GM06990 (cell line): ENCODE data around the gene PHLDB2.
A peak's percentile ranks its signal among the peaks of the same experiment; 100 is the strongest.

Experiments
- DNase-seq: peaks from one replicate; pipeline ENCODE4 v3.0.0-alpha.2; 2011; ENCODE audit not compliant: insufficient read length; ENCODE audit errors: extremely low read depth
- H3K27me3 ChIP-seq: replicated peaks from 2 replicates; pipeline ENCODE4 v1.6.0; 2011; ENCODE audit warnings: low read length; ENCODE audit not compliant: control insufficient read depth, insufficient read depth
- H3K36me3 ChIP-seq: 2 replicates; pipeline ENCODE4 v1.5.1; 2011; ENCODE audit warnings: low read length; ENCODE audit not compliant: control insufficient read depth, insufficient read depth
- H3K4me3 ChIP-seq: replicated peaks from 2 replicates; pipeline ENCODE4 v1.5.1; 2011; ENCODE audit warnings: low read depth, mild to moderate bottlenecking, control low read depth, low read length
- CTCF ChIP-seq: IDR thresholded peaks from 2 replicates; pipeline ENCODE4 v1.5.1; 2011; ENCODE audit warnings: low read length, control low read depth, mild to moderate bottlenecking, inconsistent platforms; ENCODE audit not compliant: insufficient read depth, poor library complexity, severe bottlenecking

The PHLDB2 gene

GRCh38 chr3:111993038-111993437 is 134.0 kb downstream of the PHLDB2 start:
- H3K36me3 ChIP-seq: peaks cover 2% of the 10 kb centered on the region; the same call in 1 of the 2 replicates
- no peak overlapping the region for H3K4me3 ChIP-seq
- no peak for DNase-seq
- no peaks in the 10 kb centered on the region for H3K27me3 ChIP-seq
- TF ChIP-seq CTCF: no peak

DNA sequence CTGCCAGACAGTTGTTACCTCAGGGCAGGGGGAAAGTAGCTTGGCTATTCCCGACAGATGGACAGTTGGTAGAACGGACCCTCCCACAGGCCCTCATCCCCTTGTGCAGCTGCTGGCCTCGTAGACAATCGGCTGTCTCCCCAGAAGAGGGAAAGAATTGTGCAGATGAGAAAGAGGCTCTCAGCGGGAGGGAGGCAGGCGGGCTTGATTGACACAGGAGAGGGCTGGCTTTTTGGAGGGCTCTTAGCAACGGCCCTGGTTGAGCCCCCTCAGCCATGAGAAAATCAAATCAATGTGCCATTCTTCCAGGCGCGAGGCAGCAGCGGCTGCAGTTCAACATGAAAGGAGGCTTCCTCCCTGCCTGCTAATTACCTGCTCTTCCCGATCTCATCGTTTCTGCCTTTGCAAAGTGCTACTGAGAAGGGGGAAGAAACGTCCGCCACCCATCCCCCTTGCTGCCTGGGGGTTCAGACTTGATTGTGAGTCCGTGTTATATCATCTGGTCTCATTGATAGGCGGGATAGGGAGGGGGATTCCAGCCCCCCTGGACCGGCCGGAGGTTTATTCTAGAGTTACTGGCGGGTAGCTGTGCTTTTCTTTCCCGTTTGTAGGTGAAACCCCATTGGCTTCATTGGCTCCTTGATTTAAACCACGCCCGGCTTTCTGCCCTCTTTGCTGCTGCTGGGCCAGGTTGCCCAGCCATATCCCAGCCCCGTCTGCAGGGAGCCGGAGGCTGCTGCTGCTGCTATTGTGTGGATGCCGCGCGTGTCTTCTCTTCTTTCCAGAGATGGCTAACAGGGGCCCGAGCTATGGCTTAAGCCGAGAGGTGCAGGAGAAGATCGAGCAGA is 139.8 kb downstream of the PHLDB2 start, which contains the start of gene TAGLN3:
Gene TAGLN3, plus strand, starts transcription at position 287 of the 848 bp plus-strand sequence. Its CDS starts 501 bp downstream, at position 788.
- no peak for DNase-seq
- Histone ChIP-seq H3K36me3 (no peaks in the 10 kb centered on the region), H3K27me3 (no peaks in the 10 kb centered on the region; the same call in 1 of the 2 replicates), H3K4me3 (peak within 1 kb of the TSS; percentile 59)
- TF ChIP-seq CTCF: no peak

DNA sequence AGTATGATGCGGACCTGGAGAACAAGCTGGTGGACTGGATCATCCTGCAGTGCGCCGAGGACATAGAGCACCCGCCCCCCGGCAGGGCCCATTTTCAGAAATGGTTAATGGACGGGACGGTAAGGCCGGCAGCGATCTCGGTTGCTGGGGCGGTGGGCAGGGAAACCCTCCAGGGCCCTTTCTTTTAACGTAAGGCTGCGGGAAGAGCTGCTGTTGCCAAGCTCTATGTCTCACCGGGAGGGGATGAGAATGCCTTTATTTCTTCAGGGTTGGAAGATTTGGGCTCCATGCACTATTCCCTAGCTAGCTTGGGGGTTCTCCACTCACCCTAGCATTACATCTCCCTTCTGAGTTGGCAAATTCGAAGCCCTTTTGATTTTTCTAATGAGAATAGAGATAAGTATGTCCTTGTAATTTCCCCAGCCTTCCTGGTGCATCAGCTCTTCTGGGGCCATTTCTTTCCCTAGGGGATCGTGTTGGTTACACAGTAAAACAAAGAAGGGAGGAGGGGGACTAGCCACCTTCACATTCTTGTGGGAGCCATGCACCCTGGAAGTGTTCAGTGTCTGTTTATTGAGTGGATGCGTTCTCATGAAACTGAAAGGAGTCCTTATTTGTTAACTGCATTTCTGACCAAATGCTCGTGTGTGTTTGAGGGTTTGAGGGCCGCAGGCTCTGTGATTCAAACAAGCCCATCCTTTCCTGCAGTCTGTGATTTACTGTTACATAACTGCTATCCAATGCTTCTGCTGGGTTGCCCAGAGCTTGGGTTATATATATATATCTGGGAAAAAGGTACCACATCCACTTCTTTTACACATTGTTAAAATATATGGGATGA is 140.6 kb downstream of the PHLDB2 start:
- no peak for TF ChIP-seq CTCF
- no peak for DNase-seq
- Histone ChIP-seq H3K36me3 (no peaks in the 10 kb centered on the region), H3K27me3 (no peaks in the 10 kb centered on the region; the same call in 1 of the 2 replicates), H3K4me3 (peak overlapping the region; percentile 59)

- no peak for TF ChIP-seq CTCF
- Histone ChIP-seq H3K27me3 (no peaks in the 10 kb centered on the region; the same call in 1 of the 2 replicates), H3K4me3 (no peak overlapping the region), H3K36me3 (no peaks in the 10 kb centered on the region)
- no peak for DNase-seq
Observed at GRCh38 chr3:112000367-112000771, 141.3 kb downstream of the PHLDB2 start.

GRCh38 chr3:112000966-112001365 is 141.9 kb downstream of the PHLDB2 start:
- TF ChIP-seq CTCF: no peak
- no peaks in the 10 kb centered on the region for H3K36me3 ChIP-seq
- no peak for DNase-seq
- H3K4me3 ChIP-seq: no peak overlapping the region
- H3K27me3 ChIP-seq: no peaks in the 10 kb centered on the region; the same call in 1 of the 2 replicates
